Hematopoietic multipotent progenitor cell treated with erythropoietin and hydrocortisone succinate and interleukin-3 and kit ligand, for 4 days (in vitro differentiated cells): ENCODE measurements around the gene TMEM143.

ENCODE experiments used
- DNase-seq: peaks from one replicate; pipeline ENCODE4 v3.0.0-alpha.2; 2015

Gene TMEM143

GRCh38 chr19:48287748-48288147 is 76.0 kb downstream of the TMEM143 start:
- DNase-seq = no peak

- no peak for DNase-seq
Observed at GRCh38 chr19:48284896-48285295, 78.8 kb downstream of the TMEM143 start.

GRCh38 chr19:48283908-48284307 is 79.8 kb downstream of the TMEM143 start:
- no peak for DNase-seq
